Suppressor macrophage treated with lipopolysaccharide for 1 hour (primary cell): ENCODE measurements around the gene NDST1.

ENCODE experiments used
- DNase-seq, 3 donors: peaks; one replicate each; pipeline ENCODE4 v3.0.0-alpha.2; 2020 to 2022

NDST1 gene

GRCh38 chr5:150489360-150490295, 18.3 kb upstream of the NDST1 start:
- peak; percentile 79 to 87 (median 84) for DNase-seq

- no peak for DNase-seq
Observed at GRCh38 chr5:150490296-150490669, 17.6 kb upstream of the NDST1 start.

GRCh38 chr5:150490754-150491153, 17.2 kb upstream of the NDST1 start:
- DNase-seq = peak in 1 of 3 donors; percentile 13

- no peak for DNase-seq
Observed at GRCh38 chr5:150491876-150492275, 16.1 kb upstream of the NDST1 start.

GRCh38 chr5:150492621-150493020, 15.3 kb upstream of the NDST1 start:
- no peak for DNase-seq

GRCh38 chr5:150496098-150496497, 11.8 kb upstream of the NDST1 start:
- no peak for DNase-seq

GRCh38 chr5:150496534-150496933, 11.4 kb upstream of the NDST1 start:
- no peak for DNase-seq

GRCh38 chr5:150497274-150497988, 10.5 kb upstream of the NDST1 start:
- DNase-seq = peak; percentile 31 to 44 (median 36)

GRCh38 chr5:150497989-150498317, 10.0 kb upstream of the NDST1 start:
- DNase-seq = no peak

GRCh38 chr5:150498501-150498900, 9.4 kb upstream of the NDST1 start:
- no peak for DNase-seq

- no peak for DNase-seq
Observed at GRCh38 chr5:150498971-150499370, 9.0 kb upstream of the NDST1 start.

- DNase-seq = no peak
Observed at GRCh38 chr5:150499437-150499956, 8.4 kb upstream of the NDST1 start.

GRCh38 chr5:150500328-150500841, 7.5 kb upstream of the NDST1 start:
- no peak for DNase-seq

- no peak for DNase-seq
Observed at GRCh38 chr5:150500905-150501304, 7.0 kb upstream of the NDST1 start.

- DNase-seq = no peak
Observed at GRCh38 chr5:150502106-150502505, 5.8 kb upstream of the NDST1 start.

- DNase-seq = no peak
Observed at GRCh38 chr5:150502847-150503246, 5.1 kb upstream of the NDST1 start.

GRCh38 chr5:150503386-150503785, 4.5 kb upstream of the NDST1 start:
- no peak for DNase-seq

- no peak for DNase-seq
Observed at GRCh38 chr5:150503977-150504620, 3.8 kb upstream of the NDST1 start.

GRCh38 chr5:150505041-150505511, 2.9 kb upstream of the NDST1 start:
- DNase-seq = no peak

GRCh38 chr5:150505816-150506215, 2.1 kb upstream of the NDST1 start:
- DNase-seq = no peak

GRCh38 chr5:150506571-150507473, 1.1 kb upstream of the NDST1 start:
- no peak for DNase-seq

GRCh38 chr5:150508277-150508640, 328 bp downstream of the NDST1 start:
- no peak for DNase-seq
